Stimulated activated CD8-positive, alpha-beta memory T cell treated with anti-CD3 and anti-CD28 coated beads, Interleukin-12 subunit alpha, Interleukin-12 subunit beta, amount 100 ng/mL, for 24 hours (primary cell): Measurements from ENCODE around the gene HES6.

Source experiments
- DNase-seq: peaks from one replicate; pipeline ENCODE4 v3.0.0-alpha.2; 2020; ENCODE audit errors: extremely low read depth

HES6 gene

DNA sequence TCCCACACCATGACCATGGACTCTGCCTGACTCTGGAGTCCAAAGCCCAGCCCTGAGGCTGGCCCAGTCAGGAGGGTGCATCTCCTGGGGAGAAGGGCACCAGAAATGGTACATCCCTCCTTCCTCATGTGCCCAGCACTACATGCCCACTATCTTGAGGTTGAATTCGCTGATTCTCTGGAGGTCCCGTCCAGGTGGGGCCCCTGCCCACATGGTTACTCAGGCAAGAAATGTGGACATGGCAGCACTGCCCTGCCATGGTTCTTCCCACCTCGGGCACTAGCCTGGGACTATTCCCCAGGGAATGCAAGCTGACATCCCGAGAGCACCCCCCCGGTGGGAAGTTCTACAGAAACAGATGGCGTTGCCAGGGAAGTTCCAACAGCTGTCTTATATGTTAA, 15.3 kb upstream of the HES6 start:
- DNase-seq: no peak

DNA sequence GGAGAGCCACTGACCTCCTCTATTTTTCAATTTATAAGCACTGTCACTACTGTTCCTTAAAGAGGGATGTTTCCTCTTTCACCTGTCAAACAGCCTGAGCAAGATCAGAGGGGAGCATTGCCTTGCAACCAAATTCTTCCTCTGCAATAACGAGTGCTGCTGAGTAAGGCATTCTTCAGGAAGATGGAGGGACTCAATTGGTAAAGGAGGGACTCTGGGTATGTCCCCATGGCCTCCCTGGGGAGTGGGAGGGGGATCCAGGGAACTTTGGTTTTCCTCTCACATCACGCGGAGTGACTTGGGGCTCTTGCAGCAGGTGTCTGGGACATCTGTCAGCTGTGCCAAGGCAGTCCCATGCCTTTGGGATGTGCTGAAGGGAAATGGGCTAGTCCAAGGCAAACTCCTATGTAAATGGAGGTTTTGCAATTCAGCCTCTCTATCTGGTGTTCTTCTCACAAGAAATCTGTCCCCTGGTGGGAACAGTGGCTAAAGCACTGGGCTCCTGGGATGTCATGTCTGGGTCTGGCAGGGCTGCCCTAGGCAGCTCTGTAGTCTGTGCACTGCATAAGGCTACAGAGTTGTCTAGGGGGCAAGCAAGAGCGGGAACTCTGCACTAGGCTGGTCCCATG, 14.4 kb upstream of the HES6 start:
- no peak for DNase-seq

- no peak for DNase-seq
These were observed 13.2 kb upstream of the HES6 start for GRCh38 chr2:238252766-238253630.

GRCh38 chr2:238251986-238252385, 12.1 kb upstream of the HES6 start:
- no peak for DNase-seq

DNA sequence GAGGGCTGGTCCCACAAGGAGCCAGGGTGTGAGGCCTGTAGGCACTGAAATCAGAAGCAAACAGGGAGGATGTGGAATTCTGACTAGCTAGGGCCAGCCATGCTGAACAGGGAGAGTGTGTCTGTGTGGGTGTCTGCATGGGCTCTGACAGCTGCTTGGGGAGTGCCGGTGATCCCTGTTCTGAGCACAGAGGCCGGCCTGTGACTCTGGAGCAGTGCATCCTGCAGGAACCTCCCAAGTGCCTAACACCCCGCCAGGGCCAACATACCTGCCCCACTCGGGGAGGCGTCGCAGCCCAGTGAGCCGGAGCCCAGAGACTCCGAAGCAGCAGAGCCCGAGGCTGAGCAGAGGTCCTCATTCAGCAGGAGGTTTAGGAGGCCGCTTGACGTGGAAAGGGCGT, 11.5 kb upstream of the HES6 start:
- no peak for DNase-seq

GRCh38 chr2:238250896-238251295, 11.1 kb upstream of the HES6 start:
- no peak for DNase-seq

DNA sequence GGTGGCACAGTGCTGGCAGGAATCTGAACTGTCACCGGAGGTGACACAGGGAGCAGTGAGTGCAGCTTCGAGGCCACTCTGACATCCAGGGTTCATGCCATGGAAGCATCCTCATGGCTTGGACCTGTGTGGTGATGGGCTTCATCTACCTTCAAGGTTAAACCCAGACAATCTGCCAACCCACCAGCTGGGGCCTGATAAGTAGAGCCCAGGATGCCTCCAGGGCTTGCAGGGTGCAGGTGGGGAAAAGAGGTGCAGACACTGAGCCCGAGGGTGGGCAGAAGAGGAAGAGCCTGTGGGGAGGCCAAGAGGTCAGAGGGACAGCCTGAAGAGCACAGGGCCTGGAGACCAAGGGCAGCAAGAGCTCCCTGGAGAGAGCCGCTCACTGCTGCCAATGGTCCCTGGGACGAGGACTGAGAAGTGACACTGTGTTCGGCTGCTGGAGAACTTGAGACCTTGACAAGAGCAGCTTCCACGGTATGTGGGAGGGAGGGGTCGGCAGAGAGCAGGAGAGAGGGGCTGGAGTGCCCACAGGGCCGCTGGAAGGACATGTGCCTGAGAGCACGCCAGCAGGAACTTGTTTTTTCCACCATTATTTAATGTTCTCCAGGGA, 8.1 kb upstream of the HES6 start:
- no peak for DNase-seq

DNA sequence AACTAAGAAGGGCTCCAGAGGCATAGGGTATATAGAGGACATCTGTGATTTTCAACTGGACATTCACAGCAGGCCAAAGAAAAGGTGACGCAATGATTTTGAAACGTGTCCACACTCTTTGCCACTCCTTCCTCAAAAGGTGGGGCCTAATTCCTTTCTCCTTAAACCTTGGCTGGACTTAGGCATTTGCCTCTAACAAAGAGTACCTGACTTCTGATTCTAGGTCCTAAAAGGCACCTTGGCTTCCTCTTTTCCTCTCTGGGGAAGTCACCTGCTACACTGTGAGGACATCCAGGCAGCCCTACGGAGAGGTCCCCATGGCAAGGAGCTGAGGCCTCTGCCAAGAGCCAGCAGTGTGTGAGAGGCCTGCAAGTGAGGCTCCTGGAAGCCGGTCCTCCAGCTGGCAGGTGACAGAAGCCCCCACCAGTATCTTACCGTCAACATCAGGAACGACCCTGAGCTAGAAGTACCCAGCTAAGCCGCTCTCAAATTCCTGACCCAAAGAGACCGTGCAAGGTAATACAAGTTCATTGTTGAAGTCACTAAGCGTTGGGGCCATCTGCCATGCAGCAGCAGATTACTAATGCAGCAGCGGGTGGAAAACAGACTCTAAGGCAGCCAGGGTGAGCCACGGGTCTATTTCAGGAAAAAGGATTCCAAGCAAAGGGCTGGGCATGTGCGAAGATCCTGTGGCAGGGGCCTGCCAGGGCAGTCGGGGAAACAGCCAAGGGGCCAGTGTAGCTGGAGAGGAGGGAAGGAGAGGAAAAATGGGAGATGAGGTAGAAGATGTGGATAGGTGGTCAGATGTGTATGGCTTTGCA, 7.4 kb upstream of the HES6 start:
- no peak for DNase-seq

DNA sequence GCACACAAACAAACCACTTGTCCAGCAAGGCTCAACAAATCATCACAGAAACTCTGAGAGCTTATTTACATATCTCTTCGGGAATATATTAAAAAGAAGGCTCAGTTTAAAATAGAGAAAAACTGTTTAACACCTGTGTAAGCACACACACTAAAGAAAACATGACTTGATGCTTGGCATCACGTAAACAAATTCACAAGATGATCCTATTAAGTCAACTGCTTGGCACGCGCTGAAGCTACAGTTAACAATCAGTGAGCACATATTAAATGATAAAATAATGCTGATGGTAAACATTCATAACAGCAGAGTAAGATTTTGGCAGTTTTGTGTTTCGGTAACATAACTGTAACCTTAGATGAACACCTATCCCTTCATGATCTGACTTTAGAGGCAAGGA, 4.3 kb upstream of the HES6 start:
- no peak for DNase-seq

DNA sequence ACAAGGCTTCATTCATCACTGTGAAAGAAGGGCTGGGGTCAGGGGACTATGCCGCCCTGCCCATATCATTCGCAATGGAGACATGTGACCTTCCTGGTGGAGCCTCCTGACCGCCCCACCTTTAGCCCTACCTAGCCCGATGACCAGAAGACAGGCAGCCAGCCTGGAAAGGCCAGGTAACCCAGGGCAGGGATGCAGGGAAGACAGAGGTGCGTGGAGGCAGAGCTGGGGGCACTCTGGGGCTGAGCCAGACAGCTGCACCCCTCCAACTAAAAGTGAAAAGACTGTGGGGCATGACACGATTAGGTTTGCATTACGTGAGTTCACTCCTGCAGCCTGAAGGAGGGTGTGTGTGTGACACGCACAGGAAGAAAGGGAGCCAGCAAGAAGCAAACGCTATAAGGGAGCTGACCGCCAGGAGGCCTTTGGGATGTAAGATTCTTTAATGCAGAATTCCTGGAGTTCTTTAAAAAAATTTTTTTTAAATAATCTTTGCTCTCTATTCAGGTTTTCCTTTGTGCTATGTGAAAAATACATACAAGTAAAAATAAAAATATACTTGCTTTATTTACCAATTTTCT, 3.7 kb upstream of the HES6 start:
- no peak for DNase-seq

GRCh38 chr2:238242731-238243495, 3.1 kb upstream of the HES6 start:
- DNase-seq: no peak

DNA sequence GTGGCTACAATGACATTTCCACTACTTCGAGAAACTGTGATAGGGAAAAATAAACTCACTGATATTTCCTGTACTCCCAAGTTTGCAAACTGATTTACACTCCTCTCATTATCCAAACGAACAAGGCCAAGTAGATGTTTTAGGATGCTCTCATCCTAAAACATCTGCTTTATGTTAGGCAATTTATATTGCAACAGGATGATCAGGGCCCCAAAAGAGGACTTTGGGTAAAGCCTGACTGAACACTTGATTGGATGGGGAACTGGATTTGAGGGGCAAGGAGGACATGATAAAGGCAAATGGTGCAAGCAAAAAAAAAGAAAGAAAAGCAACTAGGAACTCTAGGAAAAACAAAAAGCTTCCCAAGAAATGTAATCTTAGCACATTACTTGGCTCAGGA, 2.1 kb upstream of the HES6 start:
- no peak for DNase-seq

DNA sequence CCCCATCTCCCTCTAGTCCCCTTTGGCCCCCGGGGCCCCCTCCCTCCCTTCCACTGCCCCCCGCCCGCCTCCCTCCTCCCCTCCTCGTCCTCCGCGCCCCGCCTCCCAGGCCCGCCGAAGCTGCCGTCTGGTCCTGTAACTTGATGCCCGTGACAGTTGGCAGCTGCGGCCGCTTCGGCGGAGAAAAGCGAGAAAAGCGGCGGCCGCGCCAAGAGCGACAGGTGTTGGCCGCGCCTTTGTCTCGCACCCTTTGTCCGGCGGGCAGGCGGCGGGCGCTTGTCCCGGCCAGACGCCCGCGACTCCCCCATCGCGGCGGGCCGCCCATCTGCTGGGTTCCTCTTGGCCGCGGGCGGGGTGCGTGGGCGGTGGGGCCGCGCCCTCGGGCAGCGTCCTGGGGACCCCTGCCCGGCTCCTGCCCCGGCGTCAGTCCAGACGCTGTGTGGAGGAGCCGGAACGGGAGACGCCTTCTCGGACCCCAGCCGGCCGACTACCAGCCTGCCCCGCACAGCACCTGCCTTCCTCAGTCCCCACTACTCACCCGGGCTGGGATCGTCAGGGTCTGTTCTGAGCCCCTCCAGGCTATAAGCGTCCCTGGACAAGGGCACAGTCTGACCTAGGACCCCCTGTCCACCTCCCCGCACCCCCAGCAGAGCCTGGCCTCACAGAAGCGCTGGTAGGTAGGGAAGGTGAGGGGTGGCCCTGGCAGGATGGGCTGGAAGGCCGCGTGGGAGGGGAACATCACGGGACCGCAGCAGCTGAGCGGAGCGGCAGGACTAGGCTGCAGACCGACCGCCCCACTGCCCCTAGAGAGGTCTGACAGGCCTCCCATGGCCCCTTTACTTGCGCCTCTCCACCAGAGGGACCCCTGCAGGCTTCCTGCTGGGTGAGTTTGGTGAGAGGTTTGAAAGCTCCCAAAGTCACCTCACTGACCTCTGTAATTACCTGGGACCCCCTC, 1.2 kb upstream of the HES6 start:
- no peak for DNase-seq

DNA sequence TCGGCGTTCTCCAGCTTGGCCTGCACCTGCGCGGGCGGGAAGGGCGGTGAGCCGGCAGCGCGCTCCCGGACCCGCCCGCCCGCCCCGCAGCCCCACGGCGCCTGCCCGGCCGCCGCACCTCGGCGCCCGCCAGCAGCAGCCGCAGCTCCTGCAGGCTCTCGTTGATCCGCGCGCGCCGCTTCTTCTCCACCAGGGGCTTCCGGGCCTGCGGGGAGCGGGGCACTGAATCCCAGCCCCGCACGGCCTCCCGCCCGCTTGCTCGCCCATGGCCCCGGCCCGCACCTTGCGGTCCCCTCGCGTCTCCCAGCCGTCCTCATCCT, 335 bp downstream of the HES6 start:
- no peak for DNase-seq

DNA sequence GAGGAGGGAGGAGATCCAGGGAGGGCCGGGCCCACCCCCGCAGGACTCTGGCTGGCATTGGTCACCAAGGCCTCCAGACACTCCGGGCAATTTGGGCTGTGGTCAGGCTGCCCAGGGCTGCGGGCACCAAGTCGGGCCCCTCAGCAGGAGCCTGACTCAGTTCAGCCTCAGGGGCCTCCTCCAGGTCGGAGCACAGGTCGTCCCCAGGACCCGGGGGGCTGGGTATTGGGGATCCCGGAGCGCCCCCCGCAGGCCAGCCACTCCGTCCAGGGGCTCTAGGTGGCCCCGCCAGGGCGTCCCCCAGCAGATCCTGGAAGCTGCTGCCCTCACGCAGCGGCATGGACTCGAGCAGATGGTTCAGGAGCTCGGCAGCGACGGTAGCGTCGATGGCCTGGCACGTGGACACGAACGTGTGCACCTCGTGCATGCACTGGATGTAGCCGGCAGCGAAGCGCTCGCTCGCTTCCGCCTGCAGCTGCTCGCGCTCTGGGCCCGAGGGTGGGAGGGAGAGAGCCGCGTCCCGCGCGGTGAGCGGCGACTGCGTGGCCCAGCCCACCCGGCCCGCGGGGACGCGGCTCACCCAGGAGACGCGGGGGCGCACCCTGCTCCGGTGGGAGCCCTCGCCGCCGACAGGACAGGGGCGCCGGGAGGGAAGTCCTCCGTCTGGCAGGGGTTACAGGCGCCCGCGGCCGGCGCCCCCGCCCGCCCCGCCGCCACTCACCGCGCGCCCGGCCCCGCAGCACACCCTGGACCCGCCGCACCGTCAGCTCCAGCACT, 884 bp downstream of the HES6 start:
- no peak for DNase-seq

- DNase-seq: no peak
These were observed 1.5 kb downstream of the HES6 start for GRCh38 chr2:238238311-238238765.

GRCh38 chr2:238237431-238238135, 2.3 kb downstream of the HES6 start:
- no peak for DNase-seq

DNA sequence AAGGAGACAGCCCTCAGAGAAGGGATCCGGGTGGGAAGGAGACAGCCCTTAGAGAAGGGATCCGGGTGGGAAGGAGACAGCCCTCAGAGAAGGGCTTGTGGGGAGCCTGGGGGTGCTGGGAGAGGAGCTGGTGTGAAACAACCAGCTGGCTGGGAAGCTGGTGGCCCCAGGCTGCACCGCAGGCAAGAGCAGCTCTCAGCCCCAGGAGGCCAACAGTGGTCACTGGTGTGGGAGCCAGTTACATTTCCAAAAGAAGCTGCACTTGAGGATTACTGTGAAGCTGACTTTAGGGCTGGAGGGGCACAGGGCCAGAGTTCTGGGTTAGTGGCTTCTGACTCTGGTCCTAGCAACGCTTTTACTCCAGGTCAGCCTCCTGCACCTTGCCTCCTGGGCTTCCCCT, 3.3 kb downstream of the HES6 start:
- DNase-seq: no peak

DNA sequence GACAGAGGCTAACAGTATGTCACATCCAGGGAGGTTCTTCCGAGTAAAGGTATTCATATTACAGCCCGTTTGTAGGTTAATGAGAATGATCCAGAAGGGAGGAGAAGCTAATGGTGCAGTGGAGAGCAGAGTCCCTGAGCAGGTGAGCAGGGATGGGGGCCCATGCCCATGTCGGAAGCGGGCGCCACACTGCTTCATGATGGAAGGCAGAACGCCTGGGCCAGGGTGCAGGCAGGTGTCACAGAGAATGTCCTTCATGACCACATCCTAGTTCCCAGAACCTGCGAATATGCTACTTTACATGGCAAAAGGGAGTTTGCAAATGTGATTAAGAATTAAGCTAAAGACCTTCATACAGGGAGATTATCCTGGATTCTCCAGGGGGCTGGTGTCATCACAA, 4.0 kb downstream of the HES6 start:
- no peak for DNase-seq
